B cell (primary cell): ENCODE measurements around the gene ACSL4. TPM values are rescaled to one million over a fixed set of nuclear protein-coding genes. Genes with fewer than 3 reads are reported as not detected.

ENCODE experiments used
- ATAC-seq: fragments of 200-7000 bp; cut with Tn5 transposase; one replicate; pipeline ENCODE4 v1.10.0; 2021; ENCODE audit warnings: low read depth, mild to moderate bottlenecking, moderate number of reproducible peaks, moderate library complexity
- CTCF ChIA-PET: fragments of 350-600 bp; sonication (Branson Sonifier 250); formaldehyde crosslinking; loops from one replicate; lab custom pipeline; 2021; ENCODE audit warnings: antibody characterized with exemption, inconsistent platforms; lab: Charles Lee
- POLR2A ChIA-PET: fragments of 350-600 bp; sonication (Branson Sonifier 250); formaldehyde crosslinking; loops from one replicate; lab custom pipeline; 2021; ENCODE audit warnings: antibody characterized with exemption; lab: Charles Lee
- DNase-seq: peaks from one replicate; pipeline ENCODE4 v3.0.0; 2013
- H2AFZ ChIP-seq: 2 replicates; pipeline ENCODE4 v1.6.1; 2012; ENCODE audit warnings: mild to moderate bottlenecking, low read depth, low read length; ENCODE audit not compliant: insufficient read depth, poor library complexity, severe bottlenecking
- H3K27ac ChIP-seq, 2 donors: 1 replicate in 1 of 2; 2 replicates in 1 of 2; pipeline ENCODE4 v1.5.1; 2012 to 2013; ENCODE audit warnings: low read length in 2 of 2, mild to moderate bottlenecking in 2 of 2, moderate library complexity in 1 of 2
- H3K27me3 ChIP-seq, 4 experiments: fragments of 200-600 bp in 1 of 4; sonication (generic) in 1 of 4; replicated peaks in 1 of 4; 1 replicate in 2 of 4; 2 replicates in 2 of 4; pipeline versions ENCODE4 v1.6.1 to v1.7.0; 2013 to 2016; ENCODE audit warnings: low read length in 3 of 4, mild to moderate bottlenecking in 2 of 4, mixed read lengths in 1 of 4, moderate library complexity in 1 of 4; ENCODE audit not compliant: insufficient read depth in 4 of 4, control insufficient read depth in 3 of 4; ENCODE audit errors: control extremely low read depth in 1 of 4
- H3K36me3 ChIP-seq, 2 experiments: replicated peaks in 1 of 2; 1 replicate in 1 of 2; 2 replicates in 1 of 2; pipeline versions ENCODE4 v1.6.1 to v1.7.1; 2013; ENCODE audit warnings: low read length in 1 of 2; ENCODE audit not compliant: insufficient read depth in 2 of 2, control insufficient read depth in 1 of 2; ENCODE audit errors: control extremely low read depth in 1 of 2, extremely low read depth in 1 of 2
- H3K4me1 ChIP-seq, 2 donors: fragments of 200-600 bp in 1 of 2; sonication (generic) in 1 of 2; 1 replicate in 1 of 2; 2 replicates in 1 of 2; pipeline versions ENCODE4 v1.5.1 to v1.6.1; 2013 to 2017; ENCODE audit warnings: low read length in 2 of 2; ENCODE audit not compliant: control insufficient read depth in 2 of 2, insufficient read depth in 2 of 2
- H3K4me2 ChIP-seq: replicated peaks from 2 replicates; pipeline ENCODE3; 2012; ENCODE audit warnings: mild to moderate bottlenecking, low read depth, low read length; ENCODE audit not compliant: poor library complexity, severe bottlenecking
- H3K4me3 ChIP-seq, 5 experiments: fragments of 200-600 bp in 1 of 5; sonication (generic) in 1 of 5; 1 replicate in 3 of 5; 2 replicates in 2 of 5; pipeline versions ENCODE4 v1.5.1 to v1.7.0; 2011 to 2016; ENCODE audit warnings: low read length in 4 of 5, mild to moderate bottlenecking in 4 of 5, low read depth in 2 of 5, control low read depth in 1 of 5, moderate library complexity in 1 of 5; ENCODE audit not compliant: insufficient read depth in 1 of 5; ENCODE audit errors: control extremely low read depth in 1 of 5, extremely low read depth in 1 of 5
- H3K79me2 ChIP-seq: fragments of 200-600 bp; sonication (generic); one replicate; pipeline ENCODE4 v1.6.0; 2016; ENCODE audit warnings: low read length; ENCODE audit not compliant: control insufficient read depth, insufficient read depth
- H3K9ac ChIP-seq: fragments of 200-600 bp; sonication (generic); 2 replicates; pipeline ENCODE4 v1.6.1; 2017; ENCODE audit warnings: mild to moderate bottlenecking, low read length, moderate library complexity
- H3K9me3 ChIP-seq, 3 donors: one replicate each; pipeline versions ENCODE4 v1.6.1 to v1.7.1; 2013; ENCODE audit warnings: low read length in 2 of 3; ENCODE audit not compliant: control insufficient read depth in 2 of 3, insufficient read depth in 1 of 3; ENCODE audit errors: control extremely low read depth in 1 of 3
- H4K20me1 ChIP-seq: 2 replicates; pipeline ENCODE4 v1.6.0; 2012; ENCODE audit warnings: mild to moderate bottlenecking, low read length; ENCODE audit not compliant: insufficient read depth, control insufficient read depth, poor library complexity, severe bottlenecking
- H3K27ac Mint-ChIP-seq: one replicate; pipeline ENCODE4 v1.8.0; 2021; ENCODE audit warnings: mixed read lengths
- H3K27me3 Mint-ChIP-seq: one replicate; pipeline ENCODE4 v1.8.0; 2021; ENCODE audit warnings: mixed read lengths
- H3K4me1 Mint-ChIP-seq: one replicate; pipeline ENCODE4 v1.8.0; 2021; ENCODE audit warnings: mixed read lengths
- H3K4me3 Mint-ChIP-seq: one replicate; pipeline ENCODE4 v1.8.0; 2021; ENCODE audit warnings: mixed read lengths
- H3K9me3 Mint-ChIP-seq: one replicate; pipeline ENCODE4 v1.8.0; 2022; ENCODE audit warnings: mixed read lengths; ENCODE audit not compliant: insufficient read depth
- EZH2 ChIP-seq: IDR thresholded peaks from 2 replicates; pipeline ENCODE4 v1.6.1; 2012; ENCODE audit warnings: borderline replicate concordance, low read depth, mild to moderate bottlenecking, moderate library complexity, low read length; ENCODE audit not compliant: insufficient read depth, poor library complexity, severe bottlenecking
- WGBS: methylation state at CpG from one replicate; pipeline ENCODE4 v1.1.5; 2013; ENCODE audit warnings: missing lambda C conversion rate; ENCODE audit not compliant: insufficient coverage; 5-methylcytosine and 5-hydroxymethylcytosine counted together
- intact Hi-C: fragments of 100-400 bp; cut with micrococcal nuclease; formaldehyde crosslinking; loops from one replicate; pipeline ENCODE4 v1.10.0; 2022
- polyA plus RNA-seq: library from polyadenylated mRNA; depleted of rRNA; stranded (reverse); fragments of >200 nt; gene quantifications from 2 replicates; pipeline ENCODE4 v1.2.3, GENCODE V29; 2012
- total RNA-seq, 2 donors: library from RNA; stranded (reverse); fragments of 120-200 nt in 1 of 2; gene quantifications; 1 replicate in 1 of 2; 2 replicates in 1 of 2; pipeline versions ENCODE4 v1.2.3 to v1.2.4, GENCODE V29; 2013 to 2022
- TF ChIP-seq, protein P1 (sequence below): fragments of 200-600 bp; IDR thresholded peaks from one replicate; pipeline ENCODE4 v1.8.0; 2022; ENCODE audit warnings: antibody characterized with exemption, mild to moderate bottlenecking

ACSL4 gene
- total and polyA plus RNA-seq, 2 donors (not counting 1 experiment from before 2014, with no cell fraction given), result 4.0 to 29.1 TPM

DNA sequence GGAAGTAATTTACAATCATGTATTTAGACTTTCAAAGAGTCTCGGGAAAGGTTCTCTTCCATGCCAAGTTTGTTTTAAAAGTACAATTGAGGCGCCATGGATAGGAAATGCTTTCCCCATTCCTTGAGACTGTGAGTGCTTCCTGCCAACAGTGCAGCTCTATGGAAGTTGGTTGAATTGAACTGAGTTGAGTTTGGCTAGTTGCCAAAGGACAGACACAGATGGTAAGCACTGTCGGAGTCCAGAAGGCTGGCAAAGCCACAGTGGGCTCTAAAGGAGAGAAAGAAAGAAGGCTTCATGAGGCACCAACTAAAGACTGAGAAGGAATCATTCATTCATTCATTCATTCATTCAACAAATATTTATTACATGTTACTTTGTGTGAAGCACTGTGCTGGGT lies 103.7 kb downstream of the ACSL4 start:
- no peak overlapping the region for H3K4me3 ChIP-seq
- no peak overlapping the region for H3K9ac ChIP-seq
- no peak overlapping the region for H2AFZ ChIP-seq
- no peaks in the 10 kb centered on the region for H3K9me3 ChIP-seq
- no peak overlapping the region for H3K4me2 ChIP-seq
- no peaks in the 10 kb centered on the region for H3K27me3 ChIP-seq
- no peaks in the 10 kb centered on the region for H3K9me3 Mint-ChIP-seq
- H3K4me1 ChIP-seq, result no peaks in the 10 kb centered on the region
- H3K27ac ChIP-seq, result no peak overlapping the region
- DNase-seq, result no peak
- no peaks in the 10 kb centered on the region for H3K79me2 ChIP-seq
- no peak for TF ChIP-seq EZH2
- TF ChIP-seq, protein P1, sequence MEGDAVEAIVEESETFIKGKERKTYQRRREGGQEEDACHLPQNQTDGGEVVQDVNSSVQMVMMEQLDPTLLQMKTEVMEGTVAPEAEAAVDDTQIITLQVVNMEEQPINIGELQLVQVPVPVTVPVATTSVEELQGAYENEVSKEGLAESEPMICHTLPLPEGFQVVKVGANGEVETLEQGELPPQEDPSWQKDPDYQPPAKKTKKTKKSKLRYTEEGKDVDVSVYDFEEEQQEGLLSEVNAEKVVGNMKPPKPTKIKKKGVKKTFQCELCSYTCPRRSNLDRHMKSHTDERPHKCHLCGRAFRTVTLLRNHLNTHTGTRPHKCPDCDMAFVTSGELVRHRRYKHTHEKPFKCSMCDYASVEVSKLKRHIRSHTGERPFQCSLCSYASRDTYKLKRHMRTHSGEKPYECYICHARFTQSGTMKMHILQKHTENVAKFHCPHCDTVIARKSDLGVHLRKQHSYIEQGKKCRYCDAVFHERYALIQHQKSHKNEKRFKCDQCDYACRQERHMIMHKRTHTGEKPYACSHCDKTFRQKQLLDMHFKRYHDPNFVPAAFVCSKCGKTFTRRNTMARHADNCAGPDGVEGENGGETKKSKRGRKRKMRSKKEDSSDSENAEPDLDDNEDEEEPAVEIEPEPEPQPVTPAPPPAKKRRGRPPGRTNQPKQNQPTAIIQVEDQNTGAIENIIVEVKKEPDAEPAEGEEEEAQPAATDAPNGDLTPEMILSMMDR, result no peak
- CTCF ChIA-PET, result no interaction called here
- POLR2A ChIA-PET, result no interaction called here
- 80% methylated on average over 1 of the region's 3 CpGs for WGBS
- no peak overlapping the region for H3K27ac Mint-ChIP-seq
- no peaks in the 10 kb centered on the region for H4K20me1 ChIP-seq
- H3K4me1 Mint-ChIP-seq, result peaks cover 1% of the 10 kb centered on the region
- no peak overlapping the region for H3K4me3 Mint-ChIP-seq
- intact Hi-C loops, result no loop called here
- no peaks in the 10 kb centered on the region for H3K36me3 ChIP-seq
- no peak for ATAC-seq
- no peaks in the 10 kb centered on the region for H3K27me3 Mint-ChIP-seq

DNA sequence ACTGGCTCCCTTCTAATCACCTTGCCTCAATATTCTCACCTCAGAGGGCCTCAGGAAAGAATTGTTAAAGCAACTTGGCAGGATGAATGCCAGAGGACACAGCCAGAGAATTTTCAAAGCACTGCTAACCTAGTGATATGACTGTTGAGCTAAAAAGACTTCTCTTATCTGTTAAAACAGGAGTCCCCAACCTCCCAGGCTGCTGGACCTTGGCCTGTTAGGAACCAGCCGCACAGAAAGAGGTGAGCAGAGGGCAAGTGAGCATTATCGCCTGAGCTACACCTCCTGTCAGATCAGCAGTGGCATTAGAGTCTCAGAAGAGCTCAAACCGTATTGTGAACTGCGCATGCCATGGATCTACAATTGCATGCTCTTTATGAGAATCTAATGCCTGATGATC lies 106.4 kb downstream of the ACSL4 start:
- Histone ChIP-seq H3K9me3 (no peaks in the 10 kb centered on the region), H3K4me1 (no peaks in the 10 kb centered on the region), H2AFZ (no peak overlapping the region), H4K20me1 (no peaks in the 10 kb centered on the region), H3K4me2 (no peak overlapping the region), H3K9ac (no peak overlapping the region), H3K79me2 (no peaks in the 10 kb centered on the region), H3K27me3 (no peaks in the 10 kb centered on the region), H3K27ac (no peak overlapping the region), H3K36me3 (no peaks in the 10 kb centered on the region), H3K4me3 (no peak overlapping the region)
- no peaks in the 10 kb centered on the region for H3K27me3 Mint-ChIP-seq
- POLR2A ChIA-PET, result no interaction called here
- H3K4me3 Mint-ChIP-seq, result no peak overlapping the region
- no peak for ATAC-seq
- intact Hi-C loops, result no loop called here
- H3K4me1 Mint-ChIP-seq, result peaks cover 1% of the 10 kb centered on the region
- TF ChIP-seq EZH2, result no peak
- TF ChIP-seq, protein P1, result no peak
- WGBS, result 94% methylated on average over 2 of the region's 4 CpGs
- H3K27ac Mint-ChIP-seq, result no peak overlapping the region
- DNase-seq, result no peak
- CTCF ChIA-PET, result interaction anchor here (1.1 kb wide), 1 partner anchor 330 kb away, joined by 6 read pairs; no protein-coding TSS in a partner anchor
- no peaks in the 10 kb centered on the region for H3K9me3 Mint-ChIP-seq
